Astrocyte (in vitro differentiated cells and primary cell): Measurements from ENCODE around the gene SLCO4A1. TPM values are rescaled to one million over a fixed set of nuclear protein-coding genes. Genes with fewer than 3 reads are reported as not detected.

Source experiments
- DNase-seq: peaks from one replicate; pipeline ENCODE4 v3.0.0-alpha.2; 2010; ENCODE audit warnings: low read depth
- FAIRE-seq: peaks from 2 replicates; lab custom pipeline; 2011; peaks lifted over from hg19 to GRCh38; lab: Jason Lieb, UNC
- H2AFZ ChIP-seq: 2 replicates; pipeline ENCODE4 v1.6.0; 2012; ENCODE audit warnings: low read depth, low read length, inconsistent platforms
- H3K27ac ChIP-seq: 2 replicates; pipeline ENCODE4 v1.5.1; 2011; ENCODE audit warnings: low read depth, low read length, inconsistent platforms
- H3K27me3 ChIP-seq: 2 replicates; pipeline ENCODE4 v1.6.0; 2011; ENCODE audit warnings: low read length, inconsistent platforms; ENCODE audit not compliant: insufficient read depth
- H3K36me3 ChIP-seq: 2 replicates; pipeline ENCODE4 v1.5.1; 2011; ENCODE audit warnings: low read length, inconsistent platforms; ENCODE audit not compliant: insufficient read depth
- H3K4me1 ChIP-seq: 2 replicates; pipeline ENCODE4 v1.5.1; 2011; ENCODE audit warnings: low read length, inconsistent platforms; ENCODE audit not compliant: insufficient read depth
- H3K4me2 ChIP-seq: 2 replicates; pipeline ENCODE4 v1.6.0; 2012; ENCODE audit warnings: low read length, inconsistent platforms
- H3K4me3 ChIP-seq: 2 replicates; pipeline ENCODE4 v1.5.1; 2011; ENCODE audit warnings: low read depth, mild to moderate bottlenecking, low read length, inconsistent platforms; ENCODE audit not compliant: insufficient read depth
- H3K79me2 ChIP-seq: 2 replicates; pipeline ENCODE4 v1.6.0; 2012; ENCODE audit warnings: mild to moderate bottlenecking, low read length, inconsistent platforms; ENCODE audit not compliant: insufficient read depth
- H3K9ac ChIP-seq: 2 replicates; pipeline ENCODE4 v1.6.0; 2012; ENCODE audit warnings: mild to moderate bottlenecking, low read length, inconsistent platforms
- H3K9me3 ChIP-seq: 2 replicates; pipeline ENCODE4 v1.5.1; 2012; ENCODE audit warnings: low read depth, mild to moderate bottlenecking, low read length, inconsistent platforms; ENCODE audit not compliant: insufficient read depth
- H4K20me1 ChIP-seq: 2 replicates; pipeline ENCODE4 v1.6.0; 2012; ENCODE audit warnings: low read length, inconsistent platforms; ENCODE audit not compliant: insufficient read depth
- H3K27ac Mint-ChIP-seq: one replicate; pipeline ENCODE4 v1.8.0; 2021; ENCODE audit warnings: mild to moderate bottlenecking, mixed read lengths; ENCODE audit not compliant: unreplicated experiment
- H3K27me3 Mint-ChIP-seq: one replicate; pipeline ENCODE4 v1.8.0; 2021; ENCODE audit warnings: low read depth, mixed read lengths; ENCODE audit not compliant: unreplicated experiment
- H3K36me3 Mint-ChIP-seq: one replicate; pipeline ENCODE4 v1.8.0; 2021; ENCODE audit warnings: low read depth, mixed read lengths; ENCODE audit not compliant: unreplicated experiment
- H3K4me1 Mint-ChIP-seq: one replicate; pipeline ENCODE4 v1.8.0; 2021; ENCODE audit warnings: low read depth, mixed read lengths; ENCODE audit not compliant: unreplicated experiment
- H3K4me3 Mint-ChIP-seq: one replicate; pipeline ENCODE4 v1.8.0; 2021; ENCODE audit warnings: mild to moderate bottlenecking, moderate library complexity, mixed read lengths; ENCODE audit not compliant: unreplicated experiment
- H3K9me3 Mint-ChIP-seq: one replicate; pipeline ENCODE4 v1.8.0; 2021; ENCODE audit warnings: mild to moderate bottlenecking, mixed read lengths; ENCODE audit not compliant: unreplicated experiment
- EZH2 ChIP-seq: IDR thresholded peaks from 2 replicates; pipeline ENCODE4 v1.6.1; 2012; ENCODE audit warnings: mild to moderate bottlenecking, low read length, inconsistent platforms; ENCODE audit not compliant: insufficient read depth
- total RNA-seq: library from RNA; stranded (reverse); gene quantifications from 2 replicates; pipeline ENCODE4 v1.2.1, GENCODE V29; 2021
- TF ChIP-seq, protein P1 (sequence below): IDR thresholded peaks from 2 replicates; pipeline ENCODE4 v1.5.1; 2011; ENCODE audit warnings: low read depth, mild to moderate bottlenecking, inconsistent platforms, low read length, moderate library complexity; ENCODE audit not compliant: insufficient read depth

The SLCO4A1 gene
- total RNA-seq, 1 donor from 2014 or later, result 0.43 TPM

DNA sequence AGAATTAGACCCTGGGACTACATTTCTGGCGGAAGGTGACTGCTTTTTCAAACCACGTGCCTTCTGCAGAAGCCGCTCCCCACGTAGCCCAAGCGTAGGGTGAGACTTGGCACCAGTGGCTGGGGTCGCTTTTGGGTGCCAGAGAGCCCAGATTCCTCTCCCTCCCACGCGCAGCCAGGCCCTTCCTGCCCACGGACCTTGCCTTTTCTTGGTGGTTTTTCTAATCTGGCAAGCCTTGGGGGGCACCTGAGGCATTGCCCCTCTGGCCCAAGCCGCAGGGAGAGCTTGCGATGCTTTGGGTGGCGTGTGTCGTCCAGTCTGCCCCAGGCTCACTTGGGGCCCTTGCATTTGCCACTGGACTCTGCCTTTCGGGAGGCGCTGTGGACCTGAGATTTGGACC, 3.3 kb downstream of the SLCO4A1 start:
- H3K27ac ChIP-seq, result no peak overlapping the region
- no peaks in the 10 kb centered on the region for H3K9me3 ChIP-seq
- no peaks in the 10 kb centered on the region for H3K36me3 ChIP-seq
- H3K4me1 Mint-ChIP-seq, result no peaks in the 10 kb centered on the region
- H3K4me3 ChIP-seq, result no peak overlapping the region
- no peak overlapping the region for H3K9ac ChIP-seq
- DNase-seq, result no peak
- no peak overlapping the region for H2AFZ ChIP-seq
- H3K36me3 Mint-ChIP-seq, result no peaks in the 10 kb centered on the region
- no peak for FAIRE-seq
- no peak overlapping the region for H3K27ac Mint-ChIP-seq
- peaks cover 48% of the 10 kb centered on the region for H3K27me3 Mint-ChIP-seq
- H3K9me3 Mint-ChIP-seq, result no peaks in the 10 kb centered on the region
- no peaks in the 10 kb centered on the region for H3K79me2 ChIP-seq
- H3K4me1 ChIP-seq, result peaks cover 5% of the 10 kb centered on the region
- H3K4me3 Mint-ChIP-seq, result no peak overlapping the region
- TF ChIP-seq EZH2, result no peak
- TF ChIP-seq, protein P1, sequence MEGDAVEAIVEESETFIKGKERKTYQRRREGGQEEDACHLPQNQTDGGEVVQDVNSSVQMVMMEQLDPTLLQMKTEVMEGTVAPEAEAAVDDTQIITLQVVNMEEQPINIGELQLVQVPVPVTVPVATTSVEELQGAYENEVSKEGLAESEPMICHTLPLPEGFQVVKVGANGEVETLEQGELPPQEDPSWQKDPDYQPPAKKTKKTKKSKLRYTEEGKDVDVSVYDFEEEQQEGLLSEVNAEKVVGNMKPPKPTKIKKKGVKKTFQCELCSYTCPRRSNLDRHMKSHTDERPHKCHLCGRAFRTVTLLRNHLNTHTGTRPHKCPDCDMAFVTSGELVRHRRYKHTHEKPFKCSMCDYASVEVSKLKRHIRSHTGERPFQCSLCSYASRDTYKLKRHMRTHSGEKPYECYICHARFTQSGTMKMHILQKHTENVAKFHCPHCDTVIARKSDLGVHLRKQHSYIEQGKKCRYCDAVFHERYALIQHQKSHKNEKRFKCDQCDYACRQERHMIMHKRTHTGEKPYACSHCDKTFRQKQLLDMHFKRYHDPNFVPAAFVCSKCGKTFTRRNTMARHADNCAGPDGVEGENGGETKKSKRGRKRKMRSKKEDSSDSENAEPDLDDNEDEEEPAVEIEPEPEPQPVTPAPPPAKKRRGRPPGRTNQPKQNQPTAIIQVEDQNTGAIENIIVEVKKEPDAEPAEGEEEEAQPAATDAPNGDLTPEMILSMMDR, result no peak
- peaks cover 23% of the 10 kb centered on the region for H3K27me3 ChIP-seq
- peaks cover 9% of the 10 kb centered on the region for H4K20me1 ChIP-seq
- H3K4me2 ChIP-seq, result no peak overlapping the region

DNA sequence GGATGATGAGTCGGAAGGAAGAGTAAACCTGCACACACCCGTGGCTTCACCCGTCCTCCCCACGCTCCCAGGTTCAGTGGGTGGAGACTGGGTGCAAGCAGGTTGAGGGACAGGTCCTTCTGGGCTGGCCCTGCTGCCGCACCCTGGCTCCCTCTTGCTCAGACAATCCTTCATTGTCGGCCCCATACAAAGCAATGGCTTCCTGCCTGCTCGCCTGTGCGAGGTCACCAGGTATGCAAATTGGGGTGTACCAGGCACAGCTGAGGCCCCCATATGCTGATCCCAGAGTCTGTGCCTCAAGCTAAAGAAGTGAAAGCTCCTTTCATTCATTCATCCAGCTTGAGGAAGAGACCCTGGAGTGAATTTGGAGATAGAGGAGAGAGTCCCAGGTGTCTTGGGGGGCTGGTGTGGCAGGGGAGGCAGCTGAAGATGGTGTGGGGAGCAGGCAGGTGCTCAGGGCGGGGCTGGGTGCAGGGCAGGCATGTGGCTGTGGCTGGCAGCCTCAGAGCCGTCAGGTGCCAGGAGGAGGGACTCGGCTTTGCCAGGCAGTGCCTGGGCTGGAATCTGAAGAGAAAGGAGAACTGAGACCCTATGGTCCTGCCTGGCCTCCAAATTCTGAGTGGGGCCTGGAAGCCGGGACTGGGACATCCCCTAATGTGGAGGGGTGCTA, 4.7 kb downstream of the SLCO4A1 start:
- Histone ChIP-seq H3K4me2 (no peak overlapping the region), H3K79me2 (no peaks in the 10 kb centered on the region), H3K9me3 (no peaks in the 10 kb centered on the region), H3K27ac (no peak overlapping the region), H2AFZ (no peak overlapping the region), H3K36me3 (no peaks in the 10 kb centered on the region), H4K20me1 (peaks cover 9% of the 10 kb centered on the region), H3K4me1 (peaks cover 5% of the 10 kb centered on the region), H3K27me3 (peaks cover 13% of the 10 kb centered on the region), H3K9ac (no peak overlapping the region), H3K4me3 (no peak overlapping the region)
- no peaks in the 10 kb centered on the region for H3K36me3 Mint-ChIP-seq
- no peak overlapping the region for H3K4me3 Mint-ChIP-seq
- TF ChIP-seq, protein P1, result no peak
- no peak for FAIRE-seq
- no peak for DNase-seq
- H3K9me3 Mint-ChIP-seq, result no peaks in the 10 kb centered on the region
- no peak overlapping the region for H3K27ac Mint-ChIP-seq
- H3K4me1 Mint-ChIP-seq, result peaks cover under 1% of the 10 kb centered on the region
- H3K27me3 Mint-ChIP-seq, result peaks cover 40% of the 10 kb centered on the region
